Measurements from ENCODE around the gene NNAT. TPM values are rescaled to one million over a fixed set of nuclear protein-coding genes. Genes with fewer than 3 reads are reported as not detected.

The NNAT gene
- total RNA-seq, 1 experiment from 2014 or later, result 43.1 TPM

GRCh38 chr20:37525810-37526209, 4.8 kb downstream of the NNAT start:
- Histone ChIP-seq H3K9me3 (ENCODE audit: control insufficient read depth, low read depth, low read length) (no peaks in the 10 kb centered on the region), H3K23ac (ENCODE audit: insufficient read length, low read depth, low read length) (no peak overlapping the region), H3K9ac (ENCODE audit: extremely low read depth, insufficient read length, low read length) (no peak overlapping the region), H3K79me1 (ENCODE audit: insufficient read depth, low read depth, low read length, poor library complexity, severe bottlenecking) (peaks cover 15% of the 10 kb centered on the region), H3K14ac (ENCODE audit: insufficient read depth, low read length) (no peak overlapping the region), H2BK20ac (ENCODE audit: low read depth, low read length, poor library complexity, severe bottlenecking) (no peak overlapping the region), H4K5ac (ENCODE audit: insufficient read length, low read depth, low read length) (no peak overlapping the region), H4K8ac (replicated peaks; ENCODE audit: insufficient read length, low read depth, low read length) (no peak overlapping the region), H2BK12ac (ENCODE audit: insufficient read length, low read depth, low read length) (no peak overlapping the region), H2BK120ac (ENCODE audit: low read depth, low read length, poor library complexity, severe bottlenecking) (no peak overlapping the region), H3K18ac (ENCODE audit: insufficient read length, low read depth, low read length) (no peak overlapping the region), H3K27ac (ENCODE audit: insufficient read length, low read depth, low read length) (no peak overlapping the region), H3K4me1 (ENCODE audit: insufficient read depth, low read length) (peaks cover 11% of the 10 kb centered on the region; the same call in 1 of the 2 replicates), H2BK15ac (ENCODE audit: low read depth, low read length) (no peak overlapping the region), H2BK5ac (ENCODE audit: insufficient read length, low read length) (no peak overlapping the region), H3K56ac (ENCODE audit: insufficient read length, low read depth, low read length) (no peak overlapping the region), H3K79me2 (ENCODE audit: insufficient read depth, low read length) (peaks cover 30% of the 10 kb centered on the region; the same call in 1 of the 2 replicates), H3T11ph (ENCODE audit: low read length) (no peak overlapping the region), H2AK5ac (ENCODE audit: insufficient read length, low read length) (no peak overlapping the region), H4K91ac (ENCODE audit: insufficient read length, low read depth, low read length) (no peak overlapping the region), H3K4ac (ENCODE audit: low read depth, low read length) (no peak overlapping the region), H4K20me1 (ENCODE audit: control insufficient read depth, insufficient read depth, insufficient read length) (no peaks in the 10 kb centered on the region), H3K27me3 (ENCODE audit: insufficient read depth, low read length) (no peaks in the 10 kb centered on the region), H2AFZ (ENCODE audit: low read length) (no peak overlapping the region), H3K23me2 (ENCODE audit: insufficient read length, low read depth, low read length, poor library complexity, severe bottlenecking) (peaks cover 17% of the 10 kb centered on the region), H3K4me2 (ENCODE audit: insufficient read depth, insufficient read length, low read length) (peak overlapping the region; percentile 85)
- TF ChIP-seq CTCF (conservative IDR thresholded peaks at IDR 0.05), result no peak
- no peak for DNase-seq
- Mint-ChIP-seq H3K27me3 (ENCODE audit: low read depth) (peaks cover 1% of the 10 kb centered on the region), H3K9me3 (peaks cover 2 to 5% of the 10 kb centered on the region in 2 experiments; a peak in 3 of 5 replicates), H3K4me3 (peak overlapping the region; percentile 90 to 96), H3K27ac (peak overlapping the region in 1 of 3 experiments; percentile 77; a peak in 3 of 7 replicates), H3K36me3 (ENCODE audit: insufficient read depth in 1 of 3, low read depth in 3 of 3) (peaks cover 18 to 30% (median 27%) of the 10 kb centered on the region in 3 experiments), H3K4me1 (peaks cover 53 to 60% of the 10 kb centered on the region in 2 experiments)
- no CpG with 5 or more reads among the region's 5 CpGs for WGBS (ENCODE audit: extremely low coverage, insufficient read length, low lambda C conversion rate)
